ENCODE data around the gene NECTIN1. TPM values are rescaled to one million over a fixed set of nuclear protein-coding genes. Genes with fewer than 3 reads are reported as not detected.

Gene NECTIN1
- total RNA-seq, 1 donor from 2014 or later: 29.9 TPM

Small RNAs within 50 kb of the gene (small RNA-seq; reads per million reads assigned to genes)
- not detected for gene RNU6-1123P (ENCODE audit: low replicate concordance)

All from skin of body (tissue), 2 donors.